Middle frontal gyrus (tissue), 1 donor: ENCODE data around the gene KANK2.
"Not testable (repeated sequence)": the region's sequence is repeated elsewhere in the genome, so short reads cannot be mapped to it uniquely, and the experiment has no call there.

ENCODE experiments used
- DNase-seq: peaks from one replicate; pipeline ENCODE4 v3.0.0-alpha.2; 2015; ENCODE audit warnings: low spot score; ENCODE audit errors: extremely low spot score

Gene KANK2

DNA sequence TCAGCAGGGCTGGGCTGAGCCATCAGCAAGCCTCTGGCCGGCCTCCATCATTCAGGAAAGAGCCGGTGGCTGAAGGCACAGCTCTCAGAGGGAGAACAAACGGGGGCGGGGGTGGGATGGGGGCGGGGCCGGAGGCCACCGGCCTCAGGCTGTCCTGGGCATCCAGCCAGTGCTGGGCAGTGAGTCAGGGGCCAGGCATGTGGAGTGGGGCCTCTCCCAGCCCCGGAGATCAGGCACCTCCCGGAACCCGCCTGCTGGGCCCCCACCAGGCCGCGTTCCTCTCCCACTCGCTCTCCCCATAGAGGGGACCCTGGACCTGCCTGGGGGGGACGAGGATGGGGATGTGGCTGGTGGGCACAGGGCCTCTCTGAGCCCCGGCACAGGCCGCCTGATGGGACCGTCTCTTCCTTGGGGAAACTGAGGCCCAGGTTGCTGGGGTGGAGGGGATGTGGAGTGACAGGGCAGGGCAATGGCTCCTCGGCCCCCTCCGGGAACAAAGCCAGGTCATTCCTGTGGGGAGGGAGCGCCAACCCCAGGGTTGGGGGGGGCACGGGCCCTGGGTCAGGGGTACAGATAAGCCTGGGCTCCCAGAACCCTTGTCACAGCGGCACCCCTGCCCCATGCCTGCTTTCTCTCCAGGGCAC lies 54.7 kb downstream of the KANK2 start:
- no peak for DNase-seq

DNA sequence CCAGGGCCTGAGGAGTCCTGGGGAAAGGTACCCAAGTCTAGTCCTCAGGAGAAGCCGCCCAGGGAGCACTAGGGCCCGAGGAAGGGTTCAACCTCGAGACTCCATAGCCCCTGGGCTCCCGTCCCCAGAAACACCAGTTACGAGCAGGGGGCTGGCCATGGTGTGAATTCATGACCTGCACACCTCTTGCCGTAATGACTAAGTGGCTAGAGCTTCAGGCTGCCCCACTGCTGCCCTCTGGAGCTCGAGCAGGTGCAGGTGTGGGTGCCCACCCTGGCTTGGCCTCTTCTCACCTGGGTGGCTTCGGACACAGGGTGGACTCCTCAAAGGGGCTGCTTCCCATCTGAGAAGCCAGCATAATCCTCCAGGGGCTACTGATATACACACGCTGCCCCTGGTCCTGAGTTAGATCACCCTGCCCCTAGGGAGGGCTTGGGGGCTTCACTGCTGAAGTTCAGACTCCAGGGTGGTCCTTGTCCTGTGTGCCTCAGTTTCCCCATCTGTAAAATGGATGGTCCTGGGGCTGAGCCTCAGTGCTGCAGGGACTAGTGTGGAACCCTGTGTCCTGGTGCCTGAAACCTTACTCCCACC lies 55.3 kb downstream of the KANK2 start:
- no peak for DNase-seq

DNA sequence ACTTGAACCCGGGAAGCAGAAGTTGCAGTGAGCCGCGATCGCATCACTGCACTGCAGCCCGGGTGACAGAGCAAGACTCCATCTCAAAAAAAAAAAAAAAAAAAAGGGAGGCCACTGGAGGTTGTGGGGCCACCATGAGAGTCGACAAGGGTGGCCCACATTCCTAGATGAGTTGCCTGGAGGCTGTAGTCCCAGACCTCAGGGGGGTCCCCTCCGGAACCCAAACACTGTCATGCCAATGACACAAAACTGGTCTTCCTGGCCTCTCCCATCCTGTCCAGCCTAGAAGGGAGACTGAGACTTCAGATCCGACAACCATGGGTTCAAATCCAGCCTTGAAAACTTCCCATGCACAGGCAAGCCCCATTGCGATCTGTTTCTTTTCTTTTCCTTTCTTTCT lies 56.4 kb downstream of the KANK2 start:
- DNase-seq: no peak

DNA sequence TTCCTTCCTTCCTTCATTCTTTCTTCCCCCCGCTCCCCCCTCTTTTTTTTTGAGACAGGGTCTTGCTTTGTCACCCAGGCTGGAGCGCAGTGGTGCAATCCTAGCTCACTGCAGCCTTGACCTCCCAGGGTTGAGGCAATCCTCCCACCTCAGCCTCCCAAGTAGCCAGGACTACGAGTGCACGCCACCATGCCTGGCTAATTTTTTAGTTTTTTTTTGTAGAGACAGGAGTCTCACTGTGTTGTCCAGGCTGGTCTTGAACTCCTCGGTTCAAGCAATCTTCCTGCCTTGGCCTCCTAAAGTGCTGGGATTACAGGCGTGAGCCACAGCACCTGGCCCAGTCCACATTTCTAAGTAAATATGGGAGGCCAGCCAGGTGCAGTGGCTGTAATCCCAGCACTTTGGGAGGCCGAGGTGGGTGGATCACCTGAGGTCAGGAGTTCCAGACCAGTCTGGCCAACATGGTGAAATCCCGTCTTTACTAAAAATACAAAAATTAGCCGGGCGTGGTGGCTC lies 57.3 kb downstream of the KANK2 start:
- not testable (repeated sequence) for DNase-seq

DNA sequence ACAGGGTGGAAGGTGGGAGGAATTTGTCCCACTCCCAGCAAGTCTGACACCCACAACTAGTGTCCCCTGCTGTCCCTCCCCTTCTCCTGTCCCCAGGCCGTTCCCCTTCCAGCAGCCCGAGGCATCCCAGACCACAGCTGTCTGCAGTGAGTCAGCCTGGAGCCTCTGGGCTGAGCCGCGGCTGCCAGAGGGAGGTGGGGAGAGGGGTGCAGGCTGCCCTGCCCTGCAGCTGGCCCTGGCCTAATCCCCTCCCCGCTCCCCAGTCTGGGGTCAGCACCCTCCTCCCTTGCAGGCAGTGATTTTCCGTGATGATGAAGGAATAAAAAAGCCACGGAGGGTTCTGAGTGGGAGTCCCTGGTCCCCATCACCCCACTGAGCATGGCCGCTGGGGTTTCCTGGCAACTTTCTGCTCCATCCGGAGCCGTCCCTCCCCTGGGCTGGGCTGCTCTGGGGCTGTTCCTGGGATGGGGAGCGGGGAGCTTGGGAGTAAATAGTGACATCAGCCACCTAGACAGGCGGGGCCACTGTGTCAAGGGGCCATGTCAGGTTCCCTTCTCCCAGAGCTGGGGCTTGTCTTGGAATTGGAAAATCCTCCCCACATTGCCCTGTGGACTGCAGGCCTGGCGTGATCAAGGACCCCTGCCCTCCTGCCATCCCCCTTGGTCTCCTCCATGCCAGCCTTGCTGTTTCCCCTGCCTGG lies 58.6 kb downstream of the KANK2 start:
- no peak for DNase-seq

DNA sequence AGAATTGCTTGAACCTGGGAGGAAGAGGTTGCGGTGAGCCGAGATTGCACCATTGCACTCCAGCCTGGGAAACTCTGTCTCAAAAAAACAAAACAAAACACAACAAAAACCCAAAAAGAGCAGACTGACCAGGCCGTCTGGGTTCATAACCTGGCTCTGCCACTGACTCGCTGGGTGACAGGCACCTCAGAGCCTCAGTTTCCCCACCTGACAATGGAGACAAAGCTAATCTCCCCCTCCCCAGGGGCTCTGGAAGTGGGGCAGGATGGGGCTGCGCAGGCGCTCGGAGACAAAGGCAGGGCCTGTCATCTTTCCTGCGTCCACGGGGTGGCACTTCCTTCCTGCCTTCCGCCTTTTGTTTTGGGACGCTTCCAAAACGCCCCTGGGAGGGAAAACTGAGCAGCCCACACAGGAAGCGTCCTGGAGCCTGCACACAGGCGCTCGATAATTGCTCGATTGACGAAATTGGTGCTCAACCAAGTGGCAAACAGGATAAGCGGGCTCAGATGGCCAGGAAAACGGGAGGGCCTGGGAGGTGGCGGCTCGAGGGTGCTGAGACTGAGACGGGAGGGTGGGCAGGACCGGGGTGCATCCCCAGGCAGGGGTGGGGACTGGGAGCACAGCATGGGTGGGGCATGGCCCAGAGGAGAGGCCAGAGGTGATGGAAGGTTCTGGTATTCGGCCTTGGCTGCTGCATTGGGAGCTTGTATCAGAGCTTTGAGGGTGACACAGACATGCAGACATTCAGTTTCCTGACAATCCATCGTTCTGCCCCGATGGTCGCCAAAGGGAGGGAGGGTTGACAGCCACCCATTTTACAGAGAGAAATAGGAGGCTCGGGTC lies 59.6 kb downstream of the KANK2 start:
- peak; percentile 69 for DNase-seq

DNA sequence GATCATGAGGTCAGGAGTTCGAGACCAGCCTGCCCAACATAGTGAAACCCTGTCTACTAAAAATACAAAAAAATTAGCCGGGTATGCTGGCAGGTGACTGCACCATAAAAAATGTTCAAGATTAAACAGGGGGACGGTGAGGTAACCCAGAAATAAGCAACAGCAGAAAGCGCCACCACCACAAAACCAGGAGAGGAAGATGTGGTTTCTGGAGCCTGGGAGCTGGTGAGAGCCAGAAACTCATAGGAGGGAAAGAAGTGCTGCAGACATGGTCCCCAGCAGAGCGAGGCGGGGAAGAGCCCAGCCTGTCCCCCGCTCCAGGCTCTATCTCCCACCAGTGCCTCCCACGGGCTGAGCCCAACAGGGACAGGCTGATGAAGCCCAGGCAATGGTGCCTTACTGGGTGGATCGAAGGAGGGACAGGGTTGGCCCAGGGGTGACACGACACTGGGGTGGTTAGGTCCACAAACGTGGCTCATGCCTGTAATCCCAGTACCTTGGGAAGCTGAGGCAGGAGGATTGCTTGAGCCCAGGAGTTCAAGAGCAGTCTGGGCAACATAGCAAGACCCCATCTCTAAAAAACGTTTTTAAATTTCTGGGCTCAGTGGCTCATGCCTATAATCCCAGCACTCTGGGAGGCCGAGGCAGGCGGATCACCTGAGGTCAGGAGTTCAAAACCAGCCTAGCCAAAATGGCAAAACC lies 60.8 kb downstream of the KANK2 start:
- DNase-seq: no peak

DNA sequence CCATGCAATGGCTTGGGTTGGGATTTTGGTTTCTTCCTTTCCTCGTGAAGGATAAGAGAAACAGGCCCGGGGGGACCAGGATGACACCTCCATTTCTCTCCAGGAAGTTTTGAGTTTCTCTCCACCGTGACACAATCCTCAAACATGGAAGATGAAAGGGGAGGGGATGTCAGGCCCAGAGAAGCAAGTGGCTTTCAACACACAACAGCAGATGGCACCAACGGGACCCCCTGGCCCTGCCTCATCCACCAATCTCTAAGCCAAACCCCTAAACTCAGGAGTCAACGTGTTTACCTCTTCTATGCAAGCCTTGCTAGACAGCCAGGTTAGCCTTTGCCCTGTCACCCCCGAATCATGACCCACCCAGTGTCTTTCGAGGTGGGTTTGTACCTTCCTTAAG lies 65.9 kb downstream of the KANK2 start:
- no peak for DNase-seq

DNA sequence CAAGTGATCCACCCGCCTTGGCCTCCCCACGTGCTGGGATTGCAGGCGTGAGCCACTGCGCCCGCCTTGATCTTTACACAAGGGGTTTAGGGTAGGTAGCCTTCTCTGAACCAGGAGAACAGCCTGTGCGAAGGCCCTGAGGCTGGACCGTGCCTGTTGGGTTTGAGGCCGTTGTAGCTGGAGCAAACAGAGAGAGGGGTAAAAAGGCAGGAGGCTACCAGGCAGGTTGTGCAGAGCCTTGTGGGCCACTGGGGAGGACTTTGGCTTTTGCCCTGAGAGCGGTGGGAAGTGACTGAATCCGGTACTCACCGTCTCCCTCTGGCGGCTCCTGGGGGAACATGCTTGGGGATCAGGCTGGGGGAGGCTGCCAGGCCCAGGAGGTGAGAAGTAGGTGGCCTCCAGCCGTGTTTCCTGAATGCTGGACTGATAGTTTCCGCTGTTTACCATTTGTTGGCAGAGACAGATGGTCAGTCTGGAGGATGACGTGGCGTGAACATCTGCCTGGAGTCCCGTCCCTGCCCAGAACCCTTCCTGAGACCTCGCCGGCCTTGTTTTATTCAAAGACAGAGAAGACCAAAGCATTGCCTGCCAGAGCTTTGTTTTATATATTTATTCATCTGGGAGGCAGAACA lies 66.4 kb downstream of the KANK2 start:
- no peak for DNase-seq

DNA sequence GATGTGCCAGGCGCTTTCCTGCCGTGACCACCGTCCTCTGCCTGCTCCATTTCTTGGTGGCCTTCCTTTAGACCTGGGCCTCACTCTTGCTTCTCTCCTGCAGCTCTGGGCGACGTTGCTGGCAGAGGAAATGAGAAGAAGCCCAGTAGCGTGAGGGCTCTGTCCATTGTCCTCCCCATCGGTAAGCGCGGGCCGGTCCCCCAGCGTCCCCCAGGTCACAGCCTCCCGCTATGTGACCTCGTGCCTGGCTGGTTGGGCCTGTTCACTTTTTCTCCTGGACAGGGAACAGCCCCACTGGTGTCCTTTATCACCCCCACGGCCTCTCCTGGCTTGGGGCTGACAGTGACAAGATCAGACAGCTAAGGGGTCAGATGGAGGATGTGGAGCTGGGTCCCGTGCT lies 69.4 kb downstream of the KANK2 start:
- DNase-seq: no peak

DNA sequence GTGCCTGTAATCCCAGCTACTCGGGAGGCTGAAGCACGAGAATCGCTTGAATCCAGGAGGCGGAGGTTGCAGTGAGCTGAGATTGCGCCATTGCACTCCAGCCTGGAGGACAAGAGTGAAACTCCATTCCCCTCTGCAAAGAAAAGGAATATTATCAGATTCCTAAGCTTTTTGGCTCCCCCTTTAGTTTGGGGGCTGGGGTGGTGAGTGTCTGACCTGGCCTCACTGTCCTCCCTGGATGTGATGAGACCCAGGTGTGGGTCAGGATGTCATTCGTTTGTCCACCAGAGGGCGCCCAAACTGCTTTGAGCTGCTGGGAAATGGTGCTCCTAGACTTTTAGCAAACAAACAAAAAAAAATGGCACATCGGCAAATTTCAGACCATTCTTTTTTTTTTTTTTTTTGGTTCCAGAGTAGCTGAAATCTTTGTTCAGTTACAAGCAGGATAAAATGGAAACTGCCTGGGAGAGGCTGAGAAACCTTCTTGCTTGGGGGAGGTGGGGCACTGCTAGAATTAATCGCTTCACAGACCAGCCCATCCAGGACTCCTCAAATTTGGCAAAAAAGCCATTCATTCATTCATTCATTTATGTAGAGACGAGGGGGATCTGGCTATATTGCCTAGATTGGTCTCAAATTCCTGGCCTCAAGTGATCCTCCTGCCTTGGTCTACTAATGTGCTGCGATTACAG lies 71.2 kb downstream of the KANK2 start:
- peak; percentile 41 for DNase-seq

DNA sequence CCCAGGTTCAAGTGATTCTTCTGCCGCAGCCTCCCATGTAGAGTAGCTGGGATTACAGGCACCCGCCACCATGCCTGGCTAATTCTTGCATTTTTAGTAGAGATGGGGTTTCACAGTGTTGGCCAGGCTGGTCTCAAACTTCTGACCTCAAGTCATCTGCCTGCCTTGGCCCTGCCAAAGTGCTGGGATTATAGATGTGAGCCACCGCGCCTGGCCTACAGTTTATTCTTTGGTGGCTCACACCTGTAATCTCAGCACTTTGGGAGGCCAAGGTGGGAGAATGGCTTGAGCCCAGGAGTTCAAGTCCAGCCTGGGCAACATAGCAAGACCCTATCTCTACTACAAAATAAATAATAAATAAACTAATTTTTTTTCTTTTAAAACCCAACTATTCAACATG lies 73.2 kb downstream of the KANK2 start:
- DNase-seq: not testable (repeated sequence)

DNA sequence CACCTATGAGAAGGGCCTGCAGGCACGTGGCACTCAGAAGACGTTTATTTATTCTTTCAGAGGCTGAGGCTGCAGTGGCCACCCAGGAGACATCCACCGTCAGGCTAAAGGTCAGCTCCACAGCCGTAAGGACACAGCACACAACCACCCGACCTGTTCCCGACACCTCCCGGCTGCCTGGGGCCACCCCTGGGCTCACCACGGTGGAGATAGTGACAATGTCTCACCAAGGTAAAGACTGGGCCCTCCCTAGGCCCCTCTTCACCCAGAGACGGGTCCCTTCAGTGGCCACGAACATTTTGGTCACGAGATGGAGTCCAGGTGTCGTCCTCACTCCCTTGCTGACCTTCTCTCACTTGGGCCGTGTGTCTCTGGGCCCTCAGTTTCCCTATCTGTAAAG lies 74.2 kb downstream of the KANK2 start:
- no peak for DNase-seq

DNA sequence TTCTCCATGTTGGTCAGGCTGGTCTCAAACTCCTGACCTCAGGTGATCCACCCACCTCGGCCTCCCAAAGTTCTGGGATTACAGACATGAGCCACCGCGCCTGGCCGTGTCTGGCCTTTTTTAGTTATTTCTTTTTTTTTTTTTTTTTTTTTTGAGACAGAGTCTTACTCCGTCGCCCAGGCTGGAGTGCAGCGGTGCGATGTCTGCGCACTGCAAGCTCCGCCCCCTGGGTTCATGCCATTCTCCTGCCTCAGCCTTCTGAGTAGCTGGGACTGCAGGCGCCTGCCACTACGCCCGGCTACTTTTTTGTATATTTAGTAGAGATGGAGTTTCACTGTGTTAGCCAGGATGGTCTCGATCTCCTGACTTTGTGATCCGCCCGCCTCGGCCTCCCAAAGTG lies 75.4 kb downstream of the KANK2 start:
- DNase-seq: not testable (repeated sequence)

DNA sequence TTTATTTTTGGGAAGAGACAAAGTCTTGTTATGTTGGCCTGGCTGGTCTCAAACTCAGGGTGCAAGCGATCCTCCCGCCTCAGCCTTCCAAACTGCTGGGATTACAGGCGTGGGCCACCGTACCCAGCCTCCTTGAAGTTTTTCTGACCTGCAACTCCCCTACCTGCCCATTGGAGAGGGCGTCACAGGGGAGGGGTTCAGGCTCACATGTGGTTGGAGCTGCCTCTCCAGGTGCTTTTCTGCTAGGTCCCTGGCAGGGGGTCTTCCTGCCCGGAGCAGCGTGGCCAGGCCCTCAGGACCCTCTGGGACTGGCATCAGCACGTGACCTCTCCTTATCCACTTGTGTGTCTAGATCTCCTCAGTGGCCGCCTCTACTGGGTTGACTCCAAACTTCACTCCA lies 80.8 kb downstream of the KANK2 start:
- DNase-seq: no peak

DNA sequence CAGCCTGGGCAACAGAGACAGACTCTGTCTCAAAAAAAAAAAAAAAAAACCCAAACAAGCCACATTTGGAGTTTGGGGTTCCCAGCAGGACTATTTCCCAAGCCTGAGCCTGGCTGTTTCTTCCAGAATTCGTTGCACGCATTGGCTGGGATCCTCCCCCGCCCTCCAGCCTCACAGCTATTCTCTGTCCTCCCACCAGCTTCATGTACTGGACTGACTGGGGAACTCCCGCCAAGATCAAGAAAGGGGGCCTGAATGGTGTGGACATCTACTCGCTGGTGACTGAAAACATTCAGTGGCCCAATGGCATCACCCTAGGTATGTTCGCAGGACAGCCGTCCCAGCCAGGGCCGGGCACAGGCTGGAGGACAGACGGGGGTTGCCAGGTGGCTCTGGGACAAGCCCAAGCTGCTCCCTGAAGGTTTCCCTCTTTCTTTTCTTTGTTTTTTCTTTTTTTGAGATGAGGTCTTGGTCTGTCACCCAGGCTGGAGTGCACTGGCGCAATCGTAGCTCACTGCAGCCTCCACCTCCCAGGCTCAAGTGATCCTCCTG lies 81.4 kb downstream of the KANK2 start:
- no peak for DNase-seq

DNA sequence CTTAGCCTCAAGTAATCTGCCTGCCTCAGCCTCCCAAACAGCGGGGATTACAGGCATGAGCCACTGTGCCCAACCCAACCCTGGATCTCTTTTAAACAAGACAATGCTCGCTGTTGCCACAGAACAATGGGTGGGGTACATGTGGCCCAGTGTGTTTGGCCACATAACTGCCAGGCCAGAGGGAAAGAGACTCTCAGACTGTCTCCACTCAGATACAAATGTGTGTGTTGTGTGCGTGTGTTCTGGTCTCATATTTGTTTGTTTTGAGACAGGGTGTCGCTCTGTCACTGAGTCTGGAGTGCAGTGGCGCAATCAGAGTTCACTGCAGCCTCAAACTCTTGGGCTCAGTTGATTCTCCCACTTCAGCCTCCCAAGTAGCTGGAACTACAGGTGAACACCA lies 82.3 kb downstream of the KANK2 start:
- DNase-seq: no peak
